HG03039 (cell line): ENCODE data around the gene SAC3D1.
A peak's percentile ranks its signal among the peaks of the same experiment; 100 is the strongest.

Source experiments
- ATAC-seq: cut with Tn5 transposase; IDR thresholded peaks from one replicate; pipeline ENCODE4 v1.9.1; 2021; ENCODE audit warnings: mild to moderate bottlenecking, moderate library complexity; ENCODE audit not compliant: unreplicated experiment

Gene SAC3D1

GRCh38 chr11:65059523-65059922 is 18.5 kb downstream of the SAC3D1 start:
- ATAC-seq, result no peak

- no peak for ATAC-seq
Observed at GRCh38 chr11:65059959-65060824, 19.2 kb downstream of the SAC3D1 start.

GRCh38 chr11:65060913-65061408 is 20.0 kb downstream of the SAC3D1 start:
- ATAC-seq, result no peak

GRCh38 chr11:65063532-65063931 is 22.5 kb downstream of the SAC3D1 start:
- ATAC-seq, result no peak

GRCh38 chr11:65064847-65065240 is 23.8 kb downstream of the SAC3D1 start:
- ATAC-seq, result no peak

GRCh38 chr11:65065851-65066250 is 24.8 kb downstream of the SAC3D1 start:
- no peak for ATAC-seq

GRCh38 chr11:65066315-65066714 is 25.3 kb downstream of the SAC3D1 start:
- no peak for ATAC-seq

- no peak for ATAC-seq
Observed at GRCh38 chr11:65066805-65067291, 25.8 kb downstream of the SAC3D1 start.

GRCh38 chr11:65067446-65067845 is 26.4 kb downstream of the SAC3D1 start:
- ATAC-seq, result no peak

- no peak for ATAC-seq
Observed at GRCh38 chr11:65069217-65069616, 28.2 kb downstream of the SAC3D1 start.

GRCh38 chr11:65071907-65072630 is 31.1 kb downstream of the SAC3D1 start:
- no peak for ATAC-seq

GRCh38 chr11:65072631-65072966 is 31.6 kb downstream of the SAC3D1 start:
- no peak for ATAC-seq

- no peak for ATAC-seq
Observed at GRCh38 chr11:65077451-65077850, 36.4 kb downstream of the SAC3D1 start.

GRCh38 chr11:65078151-65078550 is 37.1 kb downstream of the SAC3D1 start:
- ATAC-seq, result no peak

GRCh38 chr11:65078786-65079342 is 37.9 kb downstream of the SAC3D1 start:
- no peak for ATAC-seq

- ATAC-seq, result peak; percentile 6
Observed at GRCh38 chr11:65083134-65083833, 42.3 kb downstream of the SAC3D1 start.

- ATAC-seq, result peak; percentile 71
Observed at GRCh38 chr11:65083834-65084597, 43.0 kb downstream of the SAC3D1 start, which contains the start of the genes CDCA5 and ZFPL1. TSS of gene CDCA5 (minus strand) at chr11:65084040. CDS start at chr11:65083978, 62 bp downstream. TSS of gene ZFPL1 (plus strand) at chr11:65084222. CDS start at chr11:65084699, 477 bp downstream.

GRCh38 chr11:65084598-65085375 is 43.8 kb downstream of the SAC3D1 start:
- no peak for ATAC-seq

- no peak for ATAC-seq
Observed at GRCh38 chr11:65085446-65085845, 44.4 kb downstream of the SAC3D1 start.
